ENCODE results near the gene DUS4L.

The DUS4L gene

DNA sequence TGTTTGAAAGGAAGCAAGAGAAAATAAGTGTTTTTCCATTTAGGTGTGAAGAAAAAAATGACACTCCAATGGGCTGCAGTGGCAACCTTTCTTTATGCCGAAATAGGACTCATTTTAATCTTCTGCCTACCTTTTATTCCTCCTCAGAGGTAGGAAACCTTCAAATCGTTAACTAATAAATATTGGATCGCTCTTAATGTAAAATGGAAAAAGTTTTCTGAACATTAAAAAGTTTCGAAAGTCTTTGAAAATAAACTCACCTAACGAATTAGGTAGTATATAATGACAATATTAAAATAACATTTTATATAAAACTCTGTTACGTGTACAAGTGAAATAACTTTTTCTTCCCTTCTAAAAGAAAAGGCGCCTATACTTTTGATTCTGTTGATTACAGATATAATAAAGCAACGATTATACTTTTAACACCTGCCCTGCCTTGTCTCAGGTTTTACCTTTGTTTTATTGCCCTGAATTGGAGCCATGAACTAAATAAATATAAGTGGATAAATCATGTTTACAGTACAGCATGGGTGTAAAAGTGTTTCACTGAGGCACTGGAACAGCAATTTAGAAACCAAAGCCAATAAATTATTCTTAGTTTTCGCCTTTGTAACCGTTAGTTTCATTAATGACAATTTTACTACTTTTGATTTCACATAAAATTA is 17.1 kb downstream of the DUS4L start:
- no peak for DNase-seq

DNA sequence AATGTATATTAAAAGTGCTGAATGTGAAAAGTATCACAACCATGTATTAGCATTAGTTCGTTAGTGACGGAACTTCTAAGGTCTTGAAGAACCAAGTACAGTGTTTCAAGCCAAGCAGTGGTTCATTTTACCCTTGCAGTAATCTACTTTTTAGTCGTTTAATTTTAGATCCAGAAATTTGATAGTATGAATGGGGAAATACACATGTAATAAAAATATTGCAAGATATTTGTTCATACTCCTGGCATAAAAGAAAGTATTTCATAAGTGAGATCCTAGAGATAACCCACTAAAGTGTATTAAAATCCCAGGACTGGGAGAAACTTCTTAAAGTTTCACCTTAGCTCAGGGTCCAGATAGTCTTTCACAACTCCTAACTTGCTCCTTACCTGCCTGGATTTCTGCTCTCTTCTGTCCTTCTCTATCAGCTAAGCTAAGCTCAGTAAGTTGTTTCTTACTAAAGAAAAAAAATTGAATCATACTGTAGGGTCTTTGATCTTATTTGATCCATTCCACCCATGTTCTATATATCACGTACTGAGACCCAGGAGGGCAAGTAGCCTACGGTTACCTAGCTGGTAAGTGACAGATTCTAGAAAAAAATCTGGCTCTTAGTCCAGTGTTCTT is 17.7 kb downstream of the DUS4L start:
- no peak for DNase-seq

DNA sequence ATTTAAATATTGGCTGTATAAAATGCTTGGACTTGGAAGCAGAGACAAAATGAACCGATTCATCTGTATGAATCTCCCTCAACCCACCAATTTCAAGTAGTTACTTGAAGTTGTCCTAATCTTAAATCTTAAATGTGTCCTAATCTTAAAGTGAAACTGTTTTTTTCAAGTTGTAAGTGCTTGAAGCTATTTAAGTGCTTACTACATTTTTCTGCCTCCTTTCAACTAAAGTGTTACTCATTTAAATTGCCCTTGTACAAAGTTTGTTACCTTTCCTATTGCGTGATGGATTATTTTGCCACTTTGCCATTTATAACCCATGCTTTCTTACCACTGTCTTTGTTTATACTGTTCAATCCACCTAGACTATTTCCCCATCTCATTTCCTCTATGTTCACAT is 19.1 kb downstream of the DUS4L start:
- no peak for DNase-seq

DNA sequence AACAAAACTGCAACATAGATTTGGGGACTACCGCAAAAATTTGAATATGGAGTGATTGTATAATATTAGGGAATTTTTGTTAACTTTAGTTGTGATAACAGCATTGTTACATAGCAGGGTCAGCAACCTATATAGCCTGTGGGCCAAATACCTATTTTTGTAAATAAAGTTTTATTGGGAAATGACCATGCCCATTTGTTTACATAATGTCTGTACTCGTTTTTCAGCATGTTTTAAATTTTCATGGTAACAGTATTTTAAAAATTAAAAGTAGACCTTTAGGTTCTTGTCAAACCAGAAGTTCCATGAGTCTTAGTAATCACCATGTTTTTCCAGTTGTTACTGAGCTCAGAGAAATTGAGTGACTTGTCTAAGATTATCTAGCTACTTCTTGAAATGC is 20.9 kb downstream of the DUS4L start:
- no peak for DNase-seq

DNA sequence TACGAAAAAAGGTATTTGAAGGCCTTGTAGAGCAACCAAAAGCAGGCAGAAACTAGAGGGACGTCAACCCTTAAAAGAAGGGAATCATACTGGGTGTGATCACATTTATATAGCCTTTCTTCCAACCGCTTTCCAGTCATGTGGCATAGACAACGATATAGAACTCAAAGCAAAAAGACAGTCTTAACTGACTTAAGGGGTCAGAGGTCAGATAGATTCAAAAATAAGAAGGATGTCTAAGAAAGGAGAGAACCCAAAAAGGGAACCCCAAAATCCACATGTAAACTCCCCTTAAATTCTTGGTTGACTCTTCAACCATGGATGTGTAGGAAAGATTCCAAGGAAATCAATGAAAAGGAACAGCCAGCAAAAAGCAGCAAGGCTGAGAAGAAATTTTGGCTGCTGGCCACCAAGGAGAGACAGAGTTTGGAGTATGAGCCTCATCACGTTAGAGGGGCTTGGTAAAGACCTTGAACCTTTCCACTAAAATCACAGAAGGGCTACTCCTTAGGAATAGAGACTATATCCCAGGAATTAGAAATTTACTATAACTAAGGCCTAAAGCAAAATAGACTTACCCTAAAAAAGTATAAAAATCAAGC is 24.9 kb downstream of the DUS4L start:
- no peak for DNase-seq

DNA sequence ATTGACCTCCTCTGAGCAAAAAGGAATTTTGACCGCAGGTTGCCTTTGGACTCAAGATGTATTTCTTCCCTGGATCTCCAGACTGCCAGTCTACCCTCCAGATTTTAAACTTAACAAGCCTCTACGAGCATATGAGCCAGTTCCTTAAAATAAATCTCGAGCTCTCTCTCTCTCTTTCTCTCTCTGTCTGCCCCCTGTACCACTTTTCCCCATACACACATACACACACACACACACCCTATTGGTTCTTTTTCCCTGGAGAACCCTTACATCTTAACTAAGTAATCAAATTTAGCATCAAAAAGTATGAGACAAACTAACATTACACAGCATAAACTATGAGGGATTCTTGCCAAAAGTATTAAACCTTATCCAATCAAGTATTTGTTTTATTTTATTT is 27.6 kb downstream of the DUS4L start:
- no peak for DNase-seq

DNA sequence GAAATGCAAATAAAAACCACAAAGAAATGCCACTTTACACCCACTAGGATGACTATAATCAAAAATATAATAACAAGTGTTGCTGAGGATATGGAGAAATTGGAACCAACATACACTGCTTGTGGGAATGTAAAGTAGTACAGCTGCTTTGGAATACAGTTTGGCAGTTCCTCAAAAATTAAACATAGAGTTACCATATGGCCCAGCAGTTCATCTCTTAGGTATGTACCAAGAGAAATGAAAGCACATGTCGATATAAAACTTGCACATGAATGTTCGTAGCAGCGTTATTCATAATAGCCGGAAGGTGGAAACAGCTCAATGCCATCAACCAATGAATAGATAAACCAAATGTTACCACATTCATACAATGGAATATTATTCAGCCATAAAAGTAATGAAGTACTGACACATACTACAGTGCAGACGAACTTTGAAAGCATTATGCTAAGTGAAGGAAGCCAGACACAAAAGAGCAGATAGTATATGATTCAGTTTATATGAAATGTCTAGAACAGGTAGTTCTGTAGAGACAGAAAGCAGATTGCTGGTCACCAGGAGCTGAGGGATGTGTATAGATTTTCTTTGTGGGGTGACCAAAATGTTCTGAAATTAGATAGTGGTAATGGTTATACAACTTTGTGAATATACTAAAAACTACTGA is 28.7 kb downstream of the DUS4L start:
- DNase-seq = no peak

DNA sequence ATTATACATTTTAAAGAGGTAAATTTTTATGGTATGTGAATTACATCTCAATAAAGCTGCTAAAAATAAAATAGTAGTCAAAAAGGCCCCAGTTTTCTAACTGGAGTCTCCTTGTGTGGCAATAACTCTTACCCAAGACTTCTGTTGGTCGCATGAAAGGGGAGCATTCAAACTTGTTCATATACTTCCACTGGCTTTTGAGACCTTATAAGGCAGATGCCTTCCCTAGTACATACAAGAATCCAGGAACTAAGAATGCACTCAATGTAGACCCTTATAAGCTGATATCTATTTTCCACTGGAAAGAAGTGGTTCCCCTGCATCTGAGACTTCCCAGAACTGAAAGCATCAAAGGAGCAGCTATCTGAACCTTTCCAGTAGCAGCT is 29.2 kb downstream of the DUS4L start:
- DNase-seq = no peak

DNA sequence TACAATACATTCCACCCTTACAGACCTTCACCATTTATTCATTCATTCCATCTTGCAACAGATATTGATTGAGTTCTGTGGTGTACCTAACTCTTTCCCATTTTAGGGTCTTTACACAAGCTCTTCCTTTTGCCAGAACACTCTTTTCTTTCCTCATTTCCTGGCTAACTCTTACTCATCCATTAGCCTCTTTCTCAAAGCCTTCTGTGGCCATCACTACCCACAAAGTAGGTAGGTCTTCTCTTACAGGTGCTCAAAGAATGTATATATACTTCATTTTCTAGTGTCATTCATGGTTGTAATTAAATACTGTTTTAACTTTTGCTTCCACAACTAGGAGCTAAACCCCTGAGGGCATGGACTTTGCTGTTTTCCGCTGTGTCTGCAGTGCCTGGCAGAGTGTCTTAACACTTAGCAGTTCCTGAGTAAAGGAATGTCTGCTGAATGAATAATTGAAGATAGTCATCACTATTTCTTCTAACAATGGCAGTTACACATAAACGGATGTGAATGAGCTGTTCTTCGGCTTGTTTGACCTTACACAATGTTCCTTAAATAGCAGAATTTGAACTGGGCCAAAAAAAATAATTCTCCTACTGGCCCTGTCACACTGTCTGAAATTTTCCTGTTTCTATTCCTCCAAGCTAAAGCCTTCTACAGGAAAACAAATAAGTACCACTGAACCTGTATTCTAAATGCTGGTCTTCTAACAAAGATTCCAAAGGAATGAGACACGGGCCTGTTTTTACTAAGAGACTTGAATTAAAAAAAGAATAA is 31.4 kb downstream of the DUS4L start:
- DNase-seq = no peak

DNA sequence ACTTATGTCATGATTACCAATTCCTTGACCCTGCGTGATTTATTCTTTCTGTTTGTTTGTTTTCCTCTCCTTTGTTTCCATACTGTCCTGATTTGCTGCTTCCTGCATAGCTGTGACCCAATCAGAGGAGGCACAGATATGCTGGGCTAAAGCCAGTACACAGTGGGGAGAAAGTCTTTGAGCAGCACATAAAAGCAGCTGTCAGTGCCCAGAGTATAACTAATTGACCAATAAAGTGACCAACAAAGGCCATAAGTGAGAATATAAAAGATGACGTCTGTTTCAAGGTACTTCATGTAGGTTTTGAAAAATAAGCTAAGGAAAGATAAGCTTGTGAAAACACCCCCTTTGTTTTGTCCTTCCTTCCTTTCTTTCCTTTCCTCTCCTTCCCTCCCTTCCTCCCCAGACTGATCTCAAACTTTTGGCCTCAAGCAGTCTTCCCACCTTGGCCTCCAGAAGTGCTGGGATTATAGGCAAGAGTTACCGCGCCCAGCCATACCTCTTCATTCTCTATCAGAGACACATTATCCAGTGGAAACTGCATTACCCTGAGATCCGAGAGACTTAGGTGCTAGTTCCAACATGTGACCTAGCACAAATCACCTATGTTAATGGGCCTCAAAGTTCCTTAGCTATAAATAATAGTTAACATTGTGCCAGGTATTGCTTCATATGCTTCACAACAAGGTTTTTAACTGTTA is 33.3 kb downstream of the DUS4L start:
- DNase-seq = no peak

DNA sequence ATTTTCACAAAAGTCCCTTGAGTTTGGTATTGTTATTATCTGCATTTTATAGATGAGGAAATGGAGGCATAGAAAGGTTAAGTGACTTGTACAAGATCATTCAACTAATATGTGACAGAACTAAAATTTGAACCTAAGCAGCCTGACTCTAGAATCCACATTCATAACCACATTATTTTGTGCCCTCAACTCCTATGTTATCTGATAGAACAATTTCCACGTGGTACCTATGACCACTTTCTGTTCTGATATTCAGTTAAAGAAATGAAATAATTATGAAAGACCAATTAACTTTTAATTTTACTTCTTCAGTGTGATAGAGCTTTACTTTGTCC is 33.8 kb downstream of the DUS4L start:
- no peak for DNase-seq

DNA sequence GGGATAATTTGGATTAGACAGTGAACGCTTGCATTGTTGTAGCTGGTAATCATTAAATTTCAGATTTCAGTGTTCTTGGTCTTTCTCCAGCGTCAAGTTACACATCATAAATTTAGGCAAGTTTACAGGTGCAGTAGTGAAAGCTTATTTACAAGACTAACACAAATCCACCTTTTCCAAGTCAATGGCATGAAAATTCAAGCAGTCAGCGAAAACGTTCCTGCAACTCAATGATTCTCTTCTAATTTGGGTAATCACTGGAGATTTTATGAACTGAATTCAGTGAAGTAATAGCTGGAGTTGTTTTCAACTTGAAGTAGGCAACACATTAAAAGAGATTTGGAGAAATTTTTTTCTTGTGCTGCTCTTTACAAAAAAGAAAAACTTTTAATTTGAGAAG is 34.2 kb downstream of the DUS4L start:
- DNase-seq = no peak

DNA sequence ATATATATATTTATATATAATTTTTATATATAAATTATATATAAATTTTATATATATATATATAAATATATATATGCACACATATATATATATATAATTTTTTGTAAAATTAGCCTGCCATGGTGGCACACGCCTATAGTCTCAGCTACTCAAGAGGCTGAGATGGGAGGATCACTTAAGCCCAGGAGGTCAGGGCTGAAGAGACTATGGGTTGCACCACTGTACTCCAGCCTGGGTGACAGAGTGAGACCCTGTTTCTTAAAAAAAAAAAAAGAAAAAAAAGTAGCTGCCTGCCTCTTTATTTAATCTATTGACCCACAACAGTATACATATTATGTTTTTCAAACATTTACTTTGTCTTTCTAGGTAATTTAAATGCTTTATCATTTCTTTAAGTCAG is 35.5 kb downstream of the DUS4L start:
- no peak for DNase-seq

DNA sequence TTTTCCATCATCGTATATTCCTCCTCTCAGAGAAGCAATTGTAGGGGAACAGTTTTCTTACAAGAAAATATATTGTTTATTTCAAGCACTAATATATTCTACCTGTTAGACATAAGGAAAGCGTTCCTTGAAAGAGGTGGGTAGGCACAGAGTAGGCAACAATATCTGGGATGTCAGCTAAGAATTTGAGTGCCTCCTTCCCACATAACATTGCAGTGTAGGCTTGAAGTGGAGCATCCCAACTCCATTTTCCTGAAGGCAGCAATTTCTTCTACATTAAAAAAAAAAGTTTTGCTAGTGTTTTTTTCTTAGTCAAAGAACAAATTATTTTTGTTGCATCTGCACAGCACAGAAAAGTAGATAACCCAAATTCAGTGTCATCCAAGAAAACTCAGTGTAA is 37.0 kb downstream of the DUS4L start:
- DNase-seq = no peak

DNA sequence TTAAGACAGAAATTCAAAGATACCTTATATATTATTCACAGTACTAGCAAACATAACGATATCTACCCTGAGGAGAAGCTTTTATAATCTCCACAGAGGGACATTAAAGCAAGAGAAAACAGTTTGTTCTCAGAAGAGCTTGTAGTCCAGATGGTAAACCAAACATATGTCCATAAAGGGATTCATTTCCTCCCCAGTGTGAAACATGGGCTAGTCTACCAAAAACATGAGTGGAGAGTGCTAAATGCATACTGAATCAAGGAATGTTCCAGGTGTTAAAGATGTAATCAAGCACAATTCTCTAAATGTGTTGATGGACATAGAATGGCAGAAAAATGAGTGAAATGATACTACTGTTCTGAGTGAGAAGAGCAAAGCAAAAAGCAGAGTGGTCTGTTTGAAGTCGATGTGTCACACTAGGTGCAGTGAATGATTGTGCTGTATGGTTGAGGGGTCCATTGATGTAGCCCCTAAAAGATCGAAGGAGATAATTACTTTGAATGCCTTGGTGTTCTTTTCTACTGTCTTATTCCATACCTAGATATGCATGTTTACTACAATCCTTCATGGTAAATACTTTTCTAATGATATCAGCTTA is 41.5 kb downstream of the DUS4L start:
- DNase-seq = no peak

DNA sequence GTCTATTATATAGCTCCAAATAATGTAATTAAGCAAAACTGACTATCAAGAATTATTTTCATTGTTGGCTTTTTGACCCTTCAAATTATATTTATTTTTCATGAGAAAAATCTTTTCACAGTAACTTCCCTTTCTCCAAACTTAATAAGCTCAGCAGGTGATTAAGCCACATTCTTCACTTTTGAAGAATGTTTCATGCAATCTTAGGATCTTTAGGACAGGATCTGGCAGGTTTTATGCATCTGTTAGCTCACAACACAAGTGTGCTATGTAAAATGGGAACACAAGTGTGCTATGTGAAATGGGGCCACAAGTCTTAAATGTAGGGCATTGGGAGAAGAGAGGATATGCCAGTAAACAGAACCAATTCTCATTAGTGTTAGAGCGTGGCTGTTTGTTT is 42.5 kb downstream of the DUS4L start:
- DNase-seq = no peak

DNA sequence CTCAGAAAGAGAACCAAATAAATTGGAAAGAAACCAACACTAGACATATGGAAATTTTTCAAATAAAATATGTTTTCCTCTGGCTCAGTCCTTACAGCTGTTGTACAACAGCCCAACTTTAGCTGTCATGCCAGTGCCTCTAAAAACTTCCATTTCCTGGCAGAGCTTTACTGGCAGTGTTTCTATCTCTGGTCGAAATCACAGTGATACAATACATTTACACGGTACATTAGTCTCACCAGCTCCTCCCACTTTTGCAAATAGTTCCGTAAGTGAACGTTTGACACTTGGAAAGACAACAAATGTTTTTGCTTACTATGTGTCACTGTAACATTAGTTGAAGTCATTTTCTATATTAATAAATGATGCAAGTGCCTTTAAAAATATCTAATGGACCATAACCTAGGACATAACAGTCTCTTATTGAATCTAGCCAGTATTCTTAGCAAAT is 46.1 kb downstream of the DUS4L start:
- DNase-seq = no peak

DNA sequence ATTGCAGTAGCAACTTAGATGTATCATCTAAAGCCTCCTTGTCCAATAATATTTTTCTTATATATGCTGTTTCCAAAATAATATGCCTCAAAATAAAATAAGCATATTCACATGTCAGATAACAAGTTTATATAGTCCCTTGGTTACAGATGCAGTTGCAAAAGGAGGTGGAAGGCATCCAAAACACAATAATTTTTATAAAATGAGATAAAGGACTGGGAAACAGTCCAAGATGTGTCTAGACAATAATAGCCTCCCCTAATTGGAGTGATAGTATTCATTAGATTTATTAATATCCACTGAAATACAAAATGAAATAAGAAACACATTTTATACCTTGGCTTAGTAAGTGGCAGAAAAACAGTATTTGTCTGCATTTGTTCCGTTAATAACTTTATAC is 46.6 kb downstream of the DUS4L start:
- DNase-seq = no peak

DNA sequence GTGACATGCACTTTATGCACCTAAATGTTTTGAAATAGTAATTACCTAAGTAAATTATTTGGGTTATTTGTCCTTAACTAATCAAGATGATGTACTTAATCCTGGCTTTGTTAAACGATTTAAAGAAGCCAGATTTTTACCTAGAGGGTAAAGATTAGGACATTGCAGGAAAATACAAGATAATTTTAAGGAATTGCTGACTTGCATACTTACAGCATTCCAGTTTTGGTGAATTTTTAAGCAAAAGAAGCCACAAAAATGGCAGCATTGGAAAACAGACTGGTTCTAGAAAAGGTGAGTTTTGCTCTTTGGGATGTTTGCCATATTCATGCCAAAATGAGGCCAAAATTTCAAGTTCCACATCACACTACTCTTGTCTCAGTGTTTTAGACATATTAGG is 49.7 kb downstream of the DUS4L start:
- no peak for DNase-seq

DNA sequence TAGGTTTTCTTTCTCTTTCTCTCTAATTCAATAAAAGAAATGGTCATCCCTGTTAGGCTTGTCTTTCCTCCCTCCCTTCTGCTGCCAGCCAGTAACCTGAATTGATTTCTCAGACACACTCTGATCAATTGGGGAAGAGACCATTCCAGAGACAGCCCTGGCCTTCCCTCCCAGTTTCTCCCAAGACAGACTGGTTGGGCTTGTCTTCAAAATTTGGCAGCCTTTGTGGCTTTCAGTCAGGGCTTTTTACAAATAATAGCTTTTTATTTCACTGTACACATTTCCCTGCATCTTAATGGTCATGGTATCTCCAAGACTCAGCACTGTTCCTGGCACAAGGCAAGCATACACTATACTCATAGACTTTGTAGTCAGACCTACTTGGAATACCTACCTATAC is 50.2 kb downstream of the DUS4L start:
- no peak for DNase-seq

DNA sequence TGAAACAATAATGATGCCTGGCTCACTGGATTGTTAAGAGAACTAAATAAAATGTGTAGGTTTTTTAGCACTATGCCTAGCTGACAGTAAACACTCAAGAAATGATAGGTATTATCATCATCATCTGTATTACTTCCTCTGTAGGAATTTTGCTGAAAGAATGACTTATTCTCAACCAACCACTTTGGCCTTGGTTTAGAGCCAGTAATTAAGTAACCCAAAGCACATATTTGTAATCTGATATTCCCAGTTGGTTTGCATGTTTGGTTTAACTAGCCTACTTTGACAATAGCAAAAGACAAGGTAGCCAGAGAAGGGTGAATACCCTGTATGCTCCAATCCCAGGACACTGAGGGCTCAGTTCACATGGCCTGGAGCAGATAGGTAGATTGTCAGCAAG is 50.7 kb downstream of the DUS4L start:
- no peak for DNase-seq

DNA sequence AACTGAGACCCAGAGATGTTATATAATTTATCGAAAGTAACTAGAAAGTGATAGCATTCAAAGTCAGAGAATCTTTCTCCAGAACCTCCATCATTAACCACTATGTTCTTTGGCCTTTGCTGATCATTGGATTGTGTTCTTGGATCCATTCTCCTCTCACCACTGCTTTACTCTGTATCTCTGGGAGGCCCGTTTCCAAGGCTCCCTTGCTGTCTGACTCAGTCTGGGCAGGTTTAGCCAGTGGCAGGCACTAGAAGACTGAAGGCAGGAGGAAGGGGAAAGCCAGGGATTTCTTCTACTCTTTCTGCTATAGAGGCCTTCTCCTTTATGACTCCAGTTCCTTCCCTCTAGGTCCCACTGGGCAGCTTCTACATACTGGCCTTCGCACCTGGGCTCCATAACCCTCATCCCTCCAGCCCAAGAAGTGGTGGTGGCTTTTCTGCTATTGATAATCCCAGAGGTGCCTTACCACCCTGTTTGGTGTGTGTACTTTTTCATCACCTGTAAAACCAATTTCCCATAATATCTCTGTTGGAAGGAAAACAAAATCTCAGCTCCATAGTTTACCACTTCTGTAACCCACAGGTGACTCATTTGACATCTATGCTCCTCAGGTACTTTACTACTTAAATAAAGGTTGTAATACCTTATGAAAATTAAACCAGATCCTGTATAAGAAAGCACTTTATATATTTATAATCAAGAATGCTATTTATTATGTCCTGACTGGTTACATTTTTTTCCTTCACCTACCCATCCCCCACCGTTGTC is 52.3 kb downstream of the DUS4L start:
- DNase-seq = no peak
